ENCODE measurements around the gene EPHA4.

Gene EPHA4

DNA sequence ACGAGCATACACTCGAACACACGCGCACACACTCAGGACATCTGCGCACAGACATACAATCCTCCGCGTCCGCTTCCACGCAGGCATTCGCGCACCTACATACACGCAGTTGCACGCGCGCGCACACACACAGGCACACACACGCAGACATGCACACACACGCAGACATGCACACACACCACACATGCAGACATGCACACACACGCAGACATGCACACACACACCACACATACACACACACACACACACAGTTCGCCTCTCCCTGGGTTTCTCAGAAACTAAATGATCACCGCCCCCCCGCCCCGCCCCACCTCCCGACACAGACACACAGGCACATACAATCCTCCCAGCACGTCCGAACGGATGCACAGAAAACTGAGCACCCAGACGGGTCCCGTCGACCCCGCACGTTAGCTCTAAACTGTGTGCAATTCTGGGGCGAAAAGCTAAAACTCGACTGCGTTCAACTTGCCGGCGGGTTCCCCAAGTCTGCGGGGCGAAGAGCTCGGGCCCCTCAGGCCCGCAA, 1.0 kb downstream of the EPHA4 start:
- DNase-seq: peak; percentile 53

DNA sequence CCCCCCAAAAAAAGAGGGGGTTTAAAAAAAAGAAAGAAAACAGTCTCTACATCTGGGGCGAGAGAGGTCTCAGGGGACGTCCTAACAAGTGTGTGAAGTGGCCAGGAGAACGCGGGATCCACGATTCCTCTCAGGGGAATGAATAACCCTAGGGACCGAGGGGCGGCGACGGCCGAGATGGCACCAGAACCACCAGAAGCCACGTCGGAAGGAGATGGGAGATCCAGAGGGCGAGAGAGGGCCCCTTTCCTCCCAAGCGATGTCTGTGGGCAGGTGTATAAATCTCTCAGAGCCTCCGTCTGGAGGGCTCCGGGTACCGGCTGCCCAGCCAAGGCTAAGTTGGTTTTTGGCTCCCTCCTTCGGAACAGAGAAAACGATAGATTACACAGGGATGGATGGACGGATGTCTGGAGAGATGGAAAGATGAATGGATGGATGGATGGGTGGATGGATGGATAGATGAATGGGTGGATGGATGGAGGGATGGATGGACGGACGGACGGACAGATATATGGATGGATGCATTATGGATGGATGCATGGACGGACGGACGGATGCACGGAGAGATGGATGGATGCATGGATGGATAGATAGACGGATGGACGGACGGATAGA, 1.7 kb downstream of the EPHA4 start:
- DNase-seq: peak; percentile 24

DNA sequence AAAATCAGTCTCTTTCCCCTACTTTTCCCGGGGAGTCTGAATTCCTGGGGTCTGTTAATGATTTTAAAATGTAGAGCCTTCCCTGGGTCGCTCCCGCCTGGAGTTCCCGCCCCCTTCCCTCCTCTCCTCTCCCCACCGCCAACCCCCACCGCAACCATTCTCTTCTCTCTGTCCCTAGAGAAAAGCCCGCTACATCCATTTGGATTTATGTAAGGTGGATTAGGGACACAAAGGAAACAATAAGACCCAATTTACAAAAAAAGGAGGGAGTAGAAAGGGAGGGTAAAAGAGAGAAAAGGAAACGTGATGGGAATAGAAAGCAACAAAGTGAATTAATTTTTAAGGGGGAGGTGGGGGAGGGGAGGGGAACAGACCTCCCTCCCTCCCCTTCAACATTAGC, 2.2 kb downstream of the EPHA4 start:
- DNase-seq: no peak

DNA sequence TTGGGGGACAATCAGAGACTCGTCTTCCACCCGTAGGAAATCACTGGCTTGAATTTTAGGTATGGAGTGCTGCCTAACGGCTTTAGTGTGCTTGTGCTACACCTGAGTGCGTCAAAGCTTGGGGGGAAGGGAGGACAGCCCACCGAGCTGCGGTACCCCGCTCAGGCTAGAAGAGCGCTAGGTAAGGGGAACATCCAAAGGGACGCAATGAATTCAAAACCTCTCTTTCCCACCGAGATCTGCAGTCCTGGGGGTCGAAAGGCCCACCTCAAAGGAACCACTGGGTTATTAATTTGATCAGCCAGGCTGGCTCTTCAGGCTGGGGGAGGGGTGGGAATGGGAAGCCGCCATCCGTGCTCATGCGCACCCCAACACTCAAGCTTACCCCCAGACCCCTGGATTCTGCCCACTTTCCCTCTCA, 2.7 kb downstream of the EPHA4 start:
- no peak for DNase-seq

DNA sequence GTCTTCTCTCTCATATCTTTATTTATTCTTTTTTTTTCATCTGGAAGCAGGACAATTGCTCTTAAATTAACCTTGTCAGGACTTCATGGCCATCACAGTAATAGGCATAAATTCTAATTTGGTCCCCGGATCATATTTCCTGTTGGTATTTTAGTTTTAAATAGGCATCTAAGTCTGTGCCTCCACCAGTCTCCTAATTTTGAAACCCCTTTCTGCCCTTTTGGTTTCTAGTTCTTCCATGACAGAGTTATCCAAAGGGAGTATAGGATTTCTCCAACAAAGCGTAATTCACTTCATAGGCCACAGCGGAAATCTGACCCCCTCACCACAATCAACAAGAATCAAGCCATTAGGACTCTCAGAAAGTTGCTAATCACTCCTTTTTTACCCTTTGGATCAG, 3.8 kb downstream of the EPHA4 start:
- no peak for DNase-seq

DNA sequence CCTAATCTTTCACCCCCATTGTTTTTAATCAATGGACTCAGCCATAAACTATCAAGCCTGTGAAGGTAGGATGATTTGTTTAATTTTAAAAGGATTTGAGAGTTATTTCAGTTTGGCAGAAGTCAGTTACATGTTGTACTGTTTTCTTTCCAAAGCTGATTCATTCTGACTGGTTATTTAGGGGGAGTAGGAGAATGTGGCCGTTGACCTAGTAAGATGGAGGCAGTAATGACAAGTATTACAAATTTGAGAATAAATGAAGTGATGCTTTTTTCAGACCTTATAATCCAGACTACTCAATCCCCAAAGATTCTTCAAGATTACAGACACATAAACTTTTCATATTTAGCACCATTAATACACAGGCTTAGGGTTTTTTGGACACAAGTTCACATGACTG, 4.3 kb downstream of the EPHA4 start:
- no peak for DNase-seq

DNA sequence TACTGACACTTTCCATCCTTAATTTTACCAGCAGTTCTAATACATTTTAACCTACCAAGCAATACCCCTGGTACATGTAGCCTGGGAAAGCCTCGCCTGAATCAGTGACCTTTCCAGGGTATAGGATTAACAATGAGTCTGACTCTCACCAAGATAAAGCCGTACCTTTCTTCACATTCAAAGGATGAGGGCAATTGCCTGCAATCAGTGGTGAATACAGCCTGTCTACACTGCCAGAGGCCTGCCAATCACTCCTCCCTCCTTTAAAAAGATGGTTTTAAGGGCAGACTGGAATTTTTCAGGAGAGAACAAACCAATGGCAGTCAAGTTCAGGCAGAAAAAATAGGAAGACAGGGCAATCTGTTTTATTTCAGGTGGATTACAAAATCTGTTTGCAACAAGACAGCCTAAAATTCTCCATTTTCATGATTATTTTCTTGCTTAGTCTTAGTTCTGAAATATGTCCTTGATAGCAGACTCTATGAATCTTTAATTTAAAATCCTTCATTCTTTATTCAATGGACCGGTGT, 4.8 kb downstream of the EPHA4 start:
- DNase-seq: no peak

DNA sequence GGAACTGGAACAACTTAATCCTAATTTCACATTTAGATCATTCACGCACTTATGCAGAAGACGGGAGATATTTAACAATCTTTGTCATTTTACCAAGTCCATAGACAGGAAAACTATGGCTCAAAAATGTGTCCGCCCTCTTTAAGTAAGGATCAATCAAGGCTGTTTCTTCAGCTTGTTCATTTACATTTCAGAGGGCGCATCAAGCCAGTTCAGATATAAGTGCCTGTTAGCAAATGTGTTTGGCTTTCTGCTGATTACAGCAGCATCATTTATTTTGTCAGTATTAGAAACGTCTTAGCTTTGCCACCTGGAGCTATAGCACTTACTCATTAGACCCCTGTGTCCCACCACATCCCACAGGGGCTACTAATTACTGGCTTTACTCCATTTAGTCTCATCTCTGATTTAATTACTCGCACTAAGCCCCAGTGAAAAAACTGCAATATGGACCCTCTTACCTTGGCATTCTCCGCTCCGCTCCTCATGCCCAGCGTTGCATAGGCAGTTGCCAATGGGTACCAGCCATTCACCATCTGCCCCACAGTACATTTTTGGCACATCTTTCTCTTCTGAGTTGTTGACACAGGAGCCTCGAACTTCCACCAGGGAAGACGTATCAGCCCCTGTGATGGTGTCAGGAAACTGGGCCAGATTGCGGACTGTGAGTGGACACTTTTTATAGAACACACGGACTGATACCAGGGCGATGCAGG, 8.7 kb downstream of the EPHA4 start:
- no peak for DNase-seq

DNA sequence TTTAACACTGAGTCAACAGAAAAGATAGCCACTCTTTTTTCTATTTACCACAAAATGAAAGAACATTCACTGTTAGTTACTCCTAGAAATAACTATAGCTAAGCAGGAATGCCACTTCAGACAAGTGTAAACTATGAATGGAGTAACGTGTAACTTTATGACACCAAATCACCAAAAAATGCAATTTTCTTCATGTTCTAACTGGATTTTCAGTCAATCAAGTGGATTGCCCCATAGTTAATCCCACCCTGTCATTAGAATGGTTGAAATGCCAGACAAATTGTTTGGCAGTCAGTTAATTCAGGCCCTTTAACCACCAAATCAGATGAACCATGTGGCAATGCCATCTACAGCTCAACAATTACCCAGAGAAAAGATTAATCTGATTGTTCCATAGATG, 9.9 kb downstream of the EPHA4 start:
- no peak for DNase-seq

DNA sequence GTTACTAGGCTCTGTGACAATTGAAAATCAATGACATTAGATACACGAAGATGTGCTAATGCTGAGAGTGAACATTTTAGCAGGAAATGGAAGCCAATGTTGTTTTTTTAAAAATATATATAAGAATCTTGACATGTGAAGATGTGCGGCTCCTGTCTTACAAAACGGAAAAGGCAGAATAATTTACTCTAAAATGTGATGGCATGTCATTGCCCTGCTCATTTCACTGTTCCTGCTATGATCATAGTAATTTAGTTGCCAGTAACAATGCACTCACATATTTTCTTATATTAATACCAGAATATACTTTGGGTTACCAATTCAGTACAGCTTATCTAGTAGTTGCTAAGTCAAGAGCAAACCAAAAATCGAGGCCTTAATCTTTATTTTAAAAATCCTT, 10.3 kb downstream of the EPHA4 start:
- no peak for DNase-seq

DNA sequence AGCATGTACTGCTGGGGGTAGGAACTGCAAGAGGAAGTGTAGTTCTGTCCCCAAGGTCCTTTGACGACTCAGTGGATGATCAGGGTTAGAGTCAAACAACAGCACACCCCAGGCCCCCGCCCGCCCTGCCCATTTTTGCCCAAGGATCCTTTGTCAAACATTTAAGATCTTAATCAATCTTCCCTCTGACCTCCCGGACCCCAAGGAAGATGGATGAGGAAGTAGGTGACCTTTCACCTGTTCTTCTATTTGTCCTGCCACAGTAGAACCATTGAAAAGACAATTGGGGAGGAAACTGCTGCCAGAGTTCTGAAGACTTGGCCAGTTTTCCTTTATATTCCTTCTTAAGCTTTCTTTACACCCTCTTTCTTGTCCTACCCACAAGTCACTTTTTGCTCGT, 12.1 kb downstream of the EPHA4 start:
- DNase-seq: no peak

DNA sequence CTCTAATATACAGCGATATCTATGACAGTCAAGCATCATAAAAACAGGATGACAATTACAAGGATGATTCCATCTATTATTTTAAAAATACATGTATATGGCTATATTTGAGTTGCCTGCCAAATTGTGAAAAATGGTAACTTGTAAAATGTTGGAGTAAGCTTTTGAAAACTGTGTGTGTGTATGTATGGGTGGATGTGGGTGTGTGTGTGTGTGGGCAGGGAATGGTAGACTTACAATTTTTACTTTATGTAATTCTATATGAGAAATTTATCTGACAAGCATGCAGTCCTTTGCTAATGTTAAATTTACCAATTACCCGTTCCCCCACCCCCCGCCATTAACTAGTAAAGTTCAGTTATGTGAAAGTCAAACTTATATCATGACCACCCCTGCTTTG, 14.0 kb downstream of the EPHA4 start:
- DNase-seq: no peak

DNA sequence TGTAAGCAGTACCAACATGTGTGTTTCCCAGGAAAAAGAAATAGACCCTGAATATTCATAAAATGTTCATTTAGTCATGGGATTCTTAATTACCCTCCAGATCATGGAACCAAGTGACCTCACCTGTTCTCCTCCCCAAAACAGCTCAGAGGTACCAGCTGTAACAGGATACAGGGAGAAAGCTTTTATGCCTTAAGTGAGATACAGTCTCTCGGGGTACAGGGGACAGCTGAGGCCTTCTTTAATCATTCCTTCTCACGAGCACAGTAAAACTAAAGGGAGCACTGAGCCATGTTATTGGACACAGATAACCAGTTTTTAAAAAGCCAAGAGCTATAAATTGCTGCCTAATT, 16.6 kb downstream of the EPHA4 start:
- DNase-seq: no peak

DNA sequence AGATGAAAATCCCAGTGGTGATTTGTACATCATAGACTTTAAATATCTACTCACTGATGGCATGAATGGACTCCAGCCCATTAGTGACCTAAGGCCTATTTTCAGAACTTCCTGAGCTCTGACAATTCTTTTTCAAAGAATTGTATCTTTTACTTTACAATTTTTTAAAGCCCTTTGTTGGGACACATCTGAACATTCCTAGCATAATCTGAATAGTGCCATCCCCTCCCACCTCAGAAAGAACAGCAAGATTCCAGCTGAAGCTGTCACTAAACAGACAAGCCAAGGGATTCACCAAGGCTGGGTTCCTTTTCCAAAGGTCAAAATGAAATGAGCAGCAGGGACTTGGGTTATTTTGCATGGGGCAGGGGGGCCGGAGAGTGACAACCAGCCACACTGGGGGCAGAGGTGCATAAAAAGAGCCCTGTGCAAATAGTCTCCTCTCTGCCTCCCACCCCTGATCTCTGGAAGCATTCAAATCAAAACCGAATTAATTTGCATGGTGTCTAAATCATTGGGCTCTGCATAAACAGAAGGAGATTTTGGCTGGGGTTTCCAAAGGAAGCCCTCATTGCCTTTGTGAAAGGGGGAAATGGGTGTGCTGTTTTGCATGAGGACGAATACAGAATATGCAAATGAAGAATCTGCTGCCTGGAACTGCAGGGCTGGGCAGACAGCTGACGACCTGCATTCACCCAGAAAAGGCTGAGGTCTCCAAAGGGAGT, 17.2 kb downstream of the EPHA4 start:
- DNase-seq: peak; percentile 4

DNA sequence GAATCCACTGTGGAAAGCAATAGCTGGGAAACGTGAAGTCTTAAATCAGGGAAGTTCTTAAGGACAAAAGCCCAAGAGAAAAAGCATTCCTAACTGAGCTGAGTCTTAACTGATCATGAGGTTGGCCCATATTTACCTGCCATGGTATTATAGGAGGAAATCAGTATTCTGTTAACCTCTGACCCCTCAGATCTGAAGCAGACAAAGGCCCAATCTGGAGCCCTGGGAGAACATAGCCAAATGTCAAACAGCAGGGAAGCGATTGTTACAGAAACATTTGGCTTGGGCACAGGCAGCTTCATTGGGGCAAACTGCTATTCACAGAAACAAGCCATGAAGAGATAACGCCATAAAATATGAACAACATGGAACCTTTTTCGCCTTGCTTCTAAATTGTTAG, 18.8 kb downstream of the EPHA4 start:
- DNase-seq: no peak

DNA sequence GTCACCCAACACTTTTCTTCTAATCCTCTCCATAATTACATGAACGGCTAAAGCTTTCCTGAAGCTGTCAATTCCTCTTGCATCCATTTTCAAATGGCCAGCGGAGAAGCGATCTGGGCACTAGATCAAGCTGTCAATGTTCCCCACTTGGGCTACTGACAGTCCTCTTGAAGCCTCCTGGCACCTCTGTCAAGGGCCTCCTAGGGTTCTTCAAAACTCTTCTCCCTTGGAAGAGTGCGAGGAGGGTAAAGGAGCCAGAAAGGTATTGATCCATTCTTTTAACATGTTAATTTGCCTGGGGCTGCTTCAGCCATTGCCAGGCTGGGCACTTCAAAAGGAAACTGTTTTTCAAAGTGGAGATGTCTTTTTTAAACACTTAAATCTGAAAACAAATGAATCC, 19.8 kb downstream of the EPHA4 start:
- DNase-seq: no peak

DNA sequence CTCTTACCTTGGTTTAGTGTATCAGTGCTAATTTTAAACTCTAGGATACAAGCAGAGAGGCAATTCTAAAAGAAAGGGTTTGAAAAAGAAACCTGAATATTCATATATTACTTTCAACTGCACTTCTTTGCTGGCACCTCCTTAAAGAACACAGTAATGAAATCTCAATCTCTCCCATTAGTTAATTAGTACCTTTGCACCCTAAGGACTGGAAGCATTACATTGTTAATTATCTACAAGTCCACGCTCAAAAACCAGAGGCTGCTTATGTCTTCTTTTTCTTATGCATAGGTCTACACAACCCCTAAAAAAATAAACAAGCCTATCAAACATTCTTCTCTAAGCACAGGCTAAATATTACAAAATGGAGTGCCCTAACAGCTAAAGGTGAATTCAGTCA, 20.2 kb downstream of the EPHA4 start:
- DNase-seq: no peak

DNA sequence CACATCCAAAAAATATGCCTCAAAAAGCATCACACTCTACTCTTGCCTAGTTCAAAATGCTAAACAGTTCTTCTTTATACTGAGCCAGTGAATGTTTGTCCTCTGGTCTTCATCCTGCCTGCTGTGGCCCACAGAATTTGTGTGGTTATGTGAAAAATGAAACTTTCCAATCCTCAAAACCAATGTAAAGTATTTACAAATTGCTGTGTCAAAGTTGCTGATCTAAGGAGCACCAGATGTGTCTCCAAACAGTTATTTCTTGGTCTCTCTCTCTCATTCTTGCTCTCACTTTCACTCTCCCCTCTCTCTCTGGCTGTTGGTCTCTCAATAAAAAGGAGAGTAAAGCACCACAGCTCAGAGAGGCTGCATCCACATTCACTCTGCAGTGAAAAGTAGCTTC, 23.0 kb downstream of the EPHA4 start:
- no peak for DNase-seq

DNA sequence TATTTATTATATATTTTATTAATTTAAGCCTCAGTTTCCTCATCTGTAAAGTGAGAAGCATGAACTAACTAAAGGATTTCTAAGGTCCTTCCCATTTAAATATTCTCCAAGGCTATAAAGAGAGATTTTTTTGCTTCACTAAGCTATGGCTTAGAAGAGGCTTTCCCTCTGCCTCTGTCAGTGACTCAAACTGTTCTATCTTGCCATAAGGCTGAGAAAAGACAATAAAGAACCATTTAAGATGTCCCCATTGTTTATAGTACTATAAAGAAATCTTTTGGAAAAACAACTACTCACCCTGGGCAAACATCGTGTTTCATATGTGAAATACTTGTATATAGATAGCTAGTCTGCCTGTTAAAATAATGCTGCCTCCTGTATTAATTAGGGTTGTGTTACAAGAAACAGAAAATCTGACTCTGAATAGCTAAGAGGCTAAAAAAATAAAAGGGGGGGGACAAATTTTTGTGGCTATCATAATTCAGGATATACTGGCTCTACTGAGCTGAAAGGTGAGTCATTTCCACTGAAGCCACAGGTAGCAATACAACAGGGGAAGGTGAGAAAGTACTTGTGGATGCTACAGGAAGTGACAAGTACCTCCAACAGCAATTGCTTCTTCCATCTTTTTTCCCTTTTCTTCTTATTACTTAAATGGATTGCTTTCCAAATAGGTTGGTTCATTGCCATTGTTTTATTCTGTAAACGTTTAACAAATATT, 25.4 kb downstream of the EPHA4 start:
- no peak for DNase-seq

DNA sequence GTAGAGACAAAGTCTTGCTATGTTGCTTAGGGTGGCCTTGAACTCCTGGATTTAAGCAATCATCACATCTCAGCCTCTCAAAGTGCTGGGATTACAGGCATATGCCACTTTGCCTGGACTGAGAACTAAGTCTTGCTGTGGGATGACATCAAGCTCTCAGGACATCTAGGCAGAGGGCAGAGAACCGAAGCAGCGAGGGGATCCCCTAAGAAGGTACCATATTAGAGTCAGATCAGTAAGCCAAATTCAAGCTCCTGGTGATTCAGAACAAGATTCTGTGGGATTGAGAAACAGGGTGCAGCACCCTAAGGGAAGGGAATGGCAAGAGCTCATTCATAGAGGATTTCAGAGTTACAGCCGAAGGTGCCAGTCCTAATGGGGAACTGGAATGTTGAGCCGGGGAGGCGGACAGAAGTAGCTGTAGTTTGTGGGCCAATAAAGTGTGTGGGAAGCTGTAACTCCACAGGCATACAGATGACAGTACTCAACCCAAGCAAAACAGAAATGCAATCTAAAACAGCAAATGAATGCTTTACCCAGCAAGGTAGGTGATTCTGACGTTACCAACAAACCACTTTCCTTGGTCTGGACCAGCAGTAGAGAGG, 30.9 kb downstream of the EPHA4 start:
- no peak for DNase-seq

DNA sequence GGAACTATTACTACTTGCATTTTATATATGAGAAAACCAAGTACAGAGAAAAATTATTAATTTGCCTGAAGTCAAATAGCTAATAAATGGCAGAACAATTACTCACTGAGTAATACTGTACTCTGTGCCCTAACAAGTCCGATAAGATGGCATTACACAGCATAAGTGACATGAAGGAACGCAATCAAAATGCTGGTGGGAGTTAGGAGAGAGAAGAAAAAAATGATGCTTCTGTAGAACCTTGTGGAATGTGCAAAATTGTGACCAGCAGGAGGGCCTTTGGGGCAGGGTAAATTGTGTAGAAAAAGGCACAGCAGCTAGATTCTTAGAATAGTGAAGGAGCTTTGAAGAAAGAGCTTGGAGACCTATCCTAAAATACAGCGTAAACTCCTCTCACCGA, 32.9 kb downstream of the EPHA4 start:
- DNase-seq: no peak

DNA sequence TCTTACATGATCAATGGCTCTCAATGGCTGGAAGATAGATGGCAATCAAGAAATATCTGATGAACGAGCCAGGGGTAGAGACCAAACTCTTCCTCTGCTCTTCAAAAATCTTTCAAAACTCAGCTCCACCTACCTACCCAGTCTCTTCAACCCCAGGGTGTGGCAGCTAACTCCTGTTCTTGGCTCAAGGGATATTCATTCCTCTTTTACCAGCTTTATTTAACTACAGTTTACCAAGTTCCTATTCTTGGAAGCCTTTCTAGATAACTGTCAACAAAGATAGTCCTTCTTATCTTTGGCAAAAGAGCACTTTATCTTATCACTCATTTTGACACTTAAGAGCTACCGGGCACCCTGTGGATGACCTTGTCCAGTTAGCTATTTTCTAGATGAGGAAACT, 36.3 kb downstream of the EPHA4 start:
- DNase-seq: no peak

DNA sequence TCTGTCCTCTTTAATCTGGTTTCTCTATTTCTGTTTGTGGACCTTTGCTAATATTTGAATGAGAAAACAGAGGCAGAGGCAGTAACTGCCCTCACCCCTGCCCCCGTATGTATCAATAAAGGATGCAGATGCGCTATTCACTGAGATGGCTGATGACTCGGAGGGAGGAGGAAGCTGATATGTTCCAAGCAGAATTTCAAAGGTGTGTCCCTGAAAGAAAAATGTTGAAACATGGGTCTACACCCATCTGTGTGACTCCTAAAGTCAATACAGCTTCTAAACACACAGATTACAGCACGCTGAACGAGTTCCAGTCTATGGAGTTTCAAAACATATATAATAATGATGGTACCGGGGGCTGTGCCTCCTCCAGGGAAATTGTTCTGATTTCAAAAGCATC, 38.8 kb downstream of the EPHA4 start:
- no peak for DNase-seq

Data from CD4-positive, alpha-beta T cell treated with Interleukin-10 for 1 hour (primary cell).